Stimulated activated CD4-positive, alpha-beta T cell treated with anti-CD3 and anti-CD28 coated beads, Interleukin-4, amount 100 ng/mL, for 24 hours (primary cell): ENCODE results near the gene ARHGEF37.
"Not testable (repeated sequence)": the region's sequence is repeated elsewhere in the genome, so short reads cannot be mapped to it uniquely, and the experiment has no call there.

Source experiments
- DNase-seq: peaks from one replicate; pipeline ENCODE4 v3.0.0-alpha.2; 2020

ARHGEF37 gene

GRCh38 chr5:149572170-149572569 lies 9.1 kb upstream of the ARHGEF37 start:
- no peak for DNase-seq

GRCh38 chr5:149572576-149573231 lies 8.6 kb upstream of the ARHGEF37 start:
- no peak for DNase-seq

GRCh38 chr5:149575131-149575530 lies 6.2 kb upstream of the ARHGEF37 start:
- no peak for DNase-seq

- DNase-seq: no peak
Measured at GRCh38 chr5:149576021-149576420, 5.3 kb upstream of the ARHGEF37 start.

- DNase-seq: no peak
Measured at GRCh38 chr5:149578896-149579295, 2.4 kb upstream of the ARHGEF37 start.

- no peak for DNase-seq
Measured at GRCh38 chr5:149580808-149581191, 498 bp upstream of the ARHGEF37 start.

GRCh38 chr5:149581931-149582768 lies 852 bp downstream of the ARHGEF37 start:
- no peak for DNase-seq

GRCh38 chr5:149583394-149583793 lies 2.1 kb downstream of the ARHGEF37 start:
- DNase-seq: no peak

- DNase-seq: no peak
Measured at GRCh38 chr5:149584121-149584520, 2.8 kb downstream of the ARHGEF37 start.

- no peak for DNase-seq
Measured at GRCh38 chr5:149585910-149586309, 4.6 kb downstream of the ARHGEF37 start.

GRCh38 chr5:149586708-149587318 lies 5.5 kb downstream of the ARHGEF37 start:
- DNase-seq: no peak

GRCh38 chr5:149588936-149589335 lies 7.6 kb downstream of the ARHGEF37 start:
- DNase-seq: no peak

- DNase-seq: no peak
Measured at GRCh38 chr5:149593370-149593769, 12.1 kb downstream of the ARHGEF37 start.

GRCh38 chr5:149594206-149594895 lies 13.1 kb downstream of the ARHGEF37 start:
- DNase-seq: no peak

GRCh38 chr5:149595105-149595504 lies 13.8 kb downstream of the ARHGEF37 start:
- not testable (repeated sequence) for DNase-seq

- DNase-seq: no peak
Measured at GRCh38 chr5:149596712-149597111, 15.4 kb downstream of the ARHGEF37 start.

GRCh38 chr5:149597618-149598017 lies 16.3 kb downstream of the ARHGEF37 start:
- no peak for DNase-seq

- not testable (repeated sequence) for DNase-seq
Measured at GRCh38 chr5:149598234-149598633, 16.9 kb downstream of the ARHGEF37 start.

- no peak for DNase-seq
Measured at GRCh38 chr5:149598966-149599365, 17.7 kb downstream of the ARHGEF37 start.

- no peak for DNase-seq
Measured at GRCh38 chr5:149599375-149599774, 18.1 kb downstream of the ARHGEF37 start.

- no peak for DNase-seq
Measured at GRCh38 chr5:149600932-149601331, 19.6 kb downstream of the ARHGEF37 start.

GRCh38 chr5:149603210-149603609 lies 21.9 kb downstream of the ARHGEF37 start:
- DNase-seq: no peak

GRCh38 chr5:149603920-149604319 lies 22.6 kb downstream of the ARHGEF37 start:
- DNase-seq: no peak
